Measurements from ENCODE around the gene TUFT1. TPM values are rescaled to one million over a fixed set of nuclear protein-coding genes. Genes with fewer than 3 reads are reported as not detected.

Gene TUFT1
- total and polyA plus RNA-seq, 10 of the 15 experiments (the other 5 are each of a cell fraction or from before 2014, with no cell fraction given) = 0.08 to 4.3 (median 3.2) TPM

- Histone ChIP-seq H2AFZ (ENCODE audit: control insufficient read depth, low read depth, low read length) (no peak overlapping the region), H3K27me3 (replicated peaks in 1 of 2; ENCODE audit: control insufficient read depth in 2 of 2, insufficient read depth in 2 of 2, low read length in 1 of 2) (no peaks in the 10 kb centered on the region), H3K9me3 (replicated peaks; ENCODE audit: control insufficient read depth, insufficient read depth, low read length) (no peaks in the 10 kb centered on the region), H3K4me3 (no peak overlapping the region), H3K4me1 (ENCODE audit: control insufficient read depth, insufficient read depth, low read length) (no peaks in the 10 kb centered on the region), H3K79me2 (ENCODE audit: control insufficient read depth, insufficient read depth, low read length) (peaks cover under 1% of the 10 kb centered on the region), H3K4me2 (ENCODE audit: control insufficient read depth, insufficient read depth) (no peak overlapping the region), H3K36me3 (ENCODE audit: control insufficient read depth in 2 of 2, insufficient read depth in 2 of 2, low read length in 1 of 2) (no peaks in the 10 kb centered on the region), H4K20me1 (ENCODE audit: control insufficient read depth, insufficient read depth) (no peaks in the 10 kb centered on the region), H3K9ac (ENCODE audit: control insufficient read depth, insufficient read depth, low read length) (no peak overlapping the region), H3K27ac (ENCODE audit: control insufficient read depth, insufficient read depth) (no peak overlapping the region)
- no TSS peak for BruUV-seq (replicated peaks)
- POLR2A ChIA-PET = no interaction called here
- DNase-seq (ENCODE audit: low read depth, low spot score) (no peak), FAIRE-seq (no peak), ATAC-seq (no peak)
- TF ChIP-seq RCOR1 (conservative IDR thresholded peaks at IDR 0.05; ENCODE audit: low read depth, low read length) (no peak), EZH2 (IDR thresholded peaks at IDR 0.05; ENCODE audit: borderline replicate concordance, control insufficient read depth, low read depth, low read length) (no peak), EED (IDR thresholded peaks at IDR 0.05; ENCODE audit: low read depth) (no peak), IRF3 (IDR thresholded peaks at IDR 0.05) (no peak), IKZF2 (IDR thresholded peaks at IDR 0.05) (no peak), RELA (IDR thresholded peaks at IDR 0.05; ENCODE audit: borderline replicate concordance, partially characterized antibody) (no peak), NFYB (IDR thresholded peaks at IDR 0.05; ENCODE audit: insufficient read depth, low read depth, low read length) (no peak), SMC3 (IDR thresholded peaks at IDR 0.05; ENCODE audit: borderline replicate concordance, low read length) (no peak), SMAD1 (IDR thresholded peaks at IDR 0.05; ENCODE audit: low read depth, partially characterized antibody) (no peak)
- TF ChIP-seq, protein P1, sequence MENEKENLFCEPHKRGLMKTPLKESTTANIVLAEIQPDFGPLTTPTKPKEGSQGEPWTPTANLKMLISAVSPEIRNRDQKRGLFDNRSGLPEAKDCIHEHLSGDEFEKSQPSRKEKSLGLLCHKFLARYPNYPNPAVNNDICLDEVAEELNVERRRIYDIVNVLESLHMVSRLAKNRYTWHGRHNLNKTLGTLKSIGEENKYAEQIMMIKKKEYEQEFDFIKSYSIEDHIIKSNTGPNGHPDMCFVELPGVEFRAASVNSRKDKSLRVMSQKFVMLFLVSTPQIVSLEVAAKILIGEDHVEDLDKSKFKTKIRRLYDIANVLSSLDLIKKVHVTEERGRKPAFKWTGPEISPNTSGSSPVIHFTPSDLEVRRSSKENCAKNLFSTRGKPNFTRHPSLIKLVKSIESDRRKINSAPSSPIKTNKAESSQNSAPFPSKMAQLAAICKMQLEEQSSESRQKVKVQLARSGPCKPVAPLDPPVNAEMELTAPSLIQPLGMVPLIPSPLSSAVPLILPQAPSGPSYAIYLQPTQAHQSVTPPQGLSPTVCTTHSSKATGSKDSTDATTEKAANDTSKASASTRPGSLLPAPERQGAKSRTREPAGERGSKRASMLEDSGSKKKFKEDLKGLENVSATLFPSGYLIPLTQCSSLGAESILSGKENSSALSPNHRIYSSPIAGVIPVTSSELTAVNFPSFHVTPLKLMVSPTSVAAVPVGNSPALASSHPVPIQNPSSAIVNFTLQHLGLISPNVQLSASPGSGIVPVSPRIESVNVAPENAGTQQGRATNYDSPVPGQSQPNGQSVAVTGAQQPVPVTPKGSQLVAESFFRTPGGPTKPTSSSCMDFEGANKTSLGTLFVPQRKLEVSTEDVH (IDR thresholded peaks at IDR 0.05; ENCODE audit: low read depth, partially characterized antibody) = no peak
- SMC1A ChIA-PET (ENCODE audit: uncharacterized antibody, unreplicated experiment) = no interaction called here
- RAD21 ChIA-PET (ENCODE audit: unreplicated experiment) = no interaction called here
- WGBS (ENCODE audit: insufficient coverage, insufficient replicate concordance, low lambda C conversion rate, missing lambda C conversion rate) = 14% methylated on average over 3 of the region's 3 CpGs
- CTCF ChIA-PET = interaction anchor here (0.8 kb wide), 1 partner anchor 11 kb away, joined by 3 read pairs; no protein-coding TSS in a partner anchor
- in situ Hi-C loops (cut with MboI) = no loop called here
- intact Hi-C loops (cut with micrococcal nuclease; ENCODE audit: unreplicated experiment) = no loop called here
Measured at GRCh38 chr1:151606857-151607256, 66.7 kb downstream of the TUFT1 start.

Measured in GM12878 (cell line).